Fibroblast of gingiva (primary cell): ENCODE data around the gene SLC9A7.

Experiments used
- DNase-seq: peaks from one replicate; pipeline ENCODE4 v3.0.0-alpha.2; 2011; ENCODE audit warnings: low read depth

SLC9A7 gene

DNA sequence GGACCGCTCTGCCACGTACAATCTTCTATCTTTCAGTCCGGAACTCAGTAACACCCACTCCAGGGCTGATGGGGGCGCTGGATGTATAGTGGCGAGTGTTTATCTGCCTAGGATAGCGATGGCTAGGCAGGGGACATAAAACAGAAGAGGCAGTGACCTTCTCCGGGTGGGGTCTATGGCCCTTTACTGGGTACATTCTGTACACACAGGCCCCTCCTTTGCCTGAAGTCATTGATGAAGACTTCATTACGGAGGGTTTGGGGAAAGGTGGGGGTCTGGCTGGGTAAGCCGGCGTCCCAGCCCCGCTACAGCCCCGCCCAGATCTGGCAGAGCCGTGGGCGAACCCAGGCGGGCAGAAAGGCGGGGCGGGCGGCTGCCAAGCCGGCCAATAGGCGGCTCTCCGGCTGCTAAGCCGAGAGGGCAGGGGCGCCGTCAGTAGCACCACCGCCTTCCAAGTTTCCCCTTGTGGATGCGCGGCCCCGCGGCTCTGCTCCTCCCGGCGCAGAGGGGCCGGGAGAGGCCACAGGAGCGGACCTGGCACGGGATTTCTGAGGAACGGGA lies 185.5 kb downstream of the SLC9A7 start, which contains the start of gene CHST7:
TSS of gene CHST7 (plus strand) at position 435 of the 561 bp plus-strand sequence. CDS start 167 bp downstream, outside the sequence.
- peak; percentile 77 for DNase-seq

DNA sequence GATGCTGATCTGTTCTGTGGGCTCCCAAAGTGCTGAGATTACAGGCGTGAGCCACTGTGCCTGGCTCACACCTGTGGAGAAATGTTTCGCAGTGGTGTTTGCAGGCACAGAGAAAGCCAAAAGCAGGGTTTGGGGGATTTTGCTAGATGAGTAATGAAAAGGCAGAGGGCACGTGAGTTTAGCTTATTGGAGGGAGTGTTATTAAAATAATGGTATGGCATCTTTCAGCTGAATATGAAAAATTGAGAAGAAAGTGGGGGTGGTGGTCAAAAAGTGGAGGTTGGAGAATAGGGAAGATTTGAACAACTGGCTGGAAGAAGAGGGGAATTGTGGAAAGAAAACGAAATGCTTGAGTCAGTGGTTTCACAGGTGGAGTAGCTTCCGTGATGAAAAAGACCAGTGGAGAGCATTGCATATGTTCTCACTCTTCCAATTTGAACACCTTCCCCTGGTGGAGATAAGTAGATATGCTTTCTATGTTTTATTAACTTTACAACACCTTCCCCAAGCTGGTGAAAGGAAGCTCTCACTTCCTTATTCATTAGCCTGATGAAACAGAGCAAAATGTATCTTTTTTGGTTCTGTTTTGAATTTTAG lies 186.5 kb downstream of the SLC9A7 start:
- DNase-seq = no peak

DNA sequence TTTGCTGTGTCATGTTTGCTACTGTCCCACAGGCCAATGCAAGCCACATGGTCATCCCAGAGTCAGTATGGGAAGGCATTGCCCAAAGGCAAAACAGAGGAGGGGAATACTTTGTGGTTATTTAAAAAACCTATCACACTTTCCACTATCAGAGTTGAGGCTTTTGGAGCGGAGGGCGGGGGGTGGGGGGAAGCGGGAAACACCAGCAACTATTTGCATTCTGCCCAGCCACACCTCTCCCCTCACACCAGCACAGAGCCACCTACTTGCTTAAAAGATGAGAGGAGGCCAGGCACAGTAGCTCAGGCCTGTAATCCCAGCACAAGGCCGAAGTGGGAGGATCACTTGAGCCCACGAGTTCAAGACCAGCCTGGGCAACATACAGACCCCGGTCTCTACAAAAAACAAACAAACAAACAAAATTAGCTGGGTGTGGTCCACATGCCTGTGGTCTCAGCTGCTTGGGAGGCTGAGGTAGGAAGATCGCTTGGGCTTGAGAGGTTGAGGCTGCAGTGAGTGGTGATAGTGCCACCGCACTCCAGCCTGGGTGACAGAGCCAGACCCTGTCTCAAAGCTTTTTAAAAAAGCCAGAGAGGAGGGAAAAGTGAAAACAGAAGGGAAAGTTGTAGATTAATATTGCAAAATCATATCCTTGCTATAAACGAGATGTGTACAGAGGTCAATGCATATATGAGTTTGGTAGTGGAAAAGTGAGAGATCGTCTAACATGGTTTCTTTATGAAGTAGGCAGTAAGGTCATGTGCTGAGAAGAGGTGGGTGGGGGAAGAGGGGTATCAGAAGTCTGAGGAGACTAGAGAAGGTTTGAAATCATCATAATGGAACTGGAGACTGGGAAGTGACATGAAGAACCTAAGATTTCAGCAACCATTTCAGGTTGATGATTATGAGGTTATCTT lies 187.2 kb downstream of the SLC9A7 start:
- no peak for DNase-seq

DNA sequence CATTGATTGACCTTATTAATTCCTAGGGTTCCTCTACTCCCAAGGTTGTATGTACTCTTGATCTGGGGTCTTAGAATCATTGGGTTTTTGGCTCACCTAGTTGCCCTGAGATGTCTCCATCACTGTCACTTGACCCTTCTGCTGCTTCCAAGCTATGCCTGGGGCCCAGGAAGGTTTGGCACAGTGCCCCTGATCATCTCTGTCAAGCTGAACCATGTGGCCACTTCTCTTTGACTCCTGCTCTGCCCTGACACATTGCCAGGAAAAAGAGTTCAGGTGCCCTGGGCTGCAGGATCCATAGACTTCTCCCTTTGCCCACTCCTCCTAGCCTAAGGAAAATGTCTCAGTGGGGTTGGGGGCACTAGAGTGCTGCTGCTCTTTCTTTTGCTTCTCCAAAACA lies 189.3 kb downstream of the SLC9A7 start:
- DNase-seq = no peak

DNA sequence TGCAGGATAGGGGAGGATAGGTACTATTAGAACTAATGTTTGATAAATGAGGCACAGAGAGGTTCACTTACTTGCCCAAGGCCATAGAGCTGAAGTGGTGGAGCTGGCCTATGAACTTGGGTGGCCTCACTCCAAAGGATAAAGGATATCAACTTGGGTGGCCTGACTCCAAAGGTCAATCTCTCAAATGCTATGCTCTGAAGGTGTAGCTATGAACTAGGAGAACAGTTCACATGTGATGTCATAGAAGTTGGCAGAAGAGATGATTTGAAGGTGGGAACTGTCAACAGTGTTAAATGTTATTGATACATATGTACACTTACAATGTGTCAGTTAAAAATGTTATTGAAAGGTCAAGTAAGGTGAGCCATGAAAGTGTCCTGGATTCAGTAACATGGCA lies 191.5 kb downstream of the SLC9A7 start:
- no peak for DNase-seq

DNA sequence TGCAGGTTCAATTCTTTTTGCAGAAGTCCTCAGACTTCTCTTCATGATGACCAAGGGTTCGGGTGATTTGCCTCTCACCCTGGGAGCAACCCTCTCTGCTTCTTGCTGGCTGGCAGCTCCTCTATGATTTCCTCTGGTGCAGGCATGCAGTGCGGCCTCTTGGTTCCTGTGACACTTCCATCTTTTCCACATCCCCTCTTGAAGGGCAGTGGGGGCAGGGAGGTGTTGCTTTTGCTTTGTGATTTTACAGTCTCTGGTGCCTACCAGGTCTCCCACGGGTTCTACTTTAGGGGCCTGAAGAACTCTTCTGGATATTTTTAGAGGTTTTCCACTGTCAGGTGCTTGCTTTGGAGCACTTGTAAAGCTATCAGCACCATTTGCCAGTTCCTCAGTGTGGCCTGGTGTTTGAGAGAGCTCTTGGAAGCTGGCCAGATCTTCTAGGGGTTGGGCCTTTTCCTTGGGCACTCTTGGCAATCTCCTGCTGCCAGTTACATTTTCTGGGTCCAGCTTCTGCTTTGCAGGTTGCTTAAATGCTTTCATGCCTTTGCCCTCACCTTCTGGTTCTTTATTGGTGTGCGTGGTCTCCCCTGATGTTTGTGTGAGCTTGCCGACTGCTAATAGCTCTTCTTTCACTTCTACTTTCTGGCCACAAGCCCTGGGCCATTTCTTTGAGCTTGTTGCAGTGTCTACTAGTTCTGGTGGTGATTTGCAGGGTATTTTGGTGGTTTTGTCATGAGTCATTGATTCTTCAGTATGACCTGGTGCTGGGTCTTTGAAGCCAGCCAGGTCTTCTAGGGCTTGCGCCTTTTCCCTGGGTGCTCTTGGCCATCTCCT lies 196.9 kb downstream of the SLC9A7 start:
- DNase-seq = no peak

DNA sequence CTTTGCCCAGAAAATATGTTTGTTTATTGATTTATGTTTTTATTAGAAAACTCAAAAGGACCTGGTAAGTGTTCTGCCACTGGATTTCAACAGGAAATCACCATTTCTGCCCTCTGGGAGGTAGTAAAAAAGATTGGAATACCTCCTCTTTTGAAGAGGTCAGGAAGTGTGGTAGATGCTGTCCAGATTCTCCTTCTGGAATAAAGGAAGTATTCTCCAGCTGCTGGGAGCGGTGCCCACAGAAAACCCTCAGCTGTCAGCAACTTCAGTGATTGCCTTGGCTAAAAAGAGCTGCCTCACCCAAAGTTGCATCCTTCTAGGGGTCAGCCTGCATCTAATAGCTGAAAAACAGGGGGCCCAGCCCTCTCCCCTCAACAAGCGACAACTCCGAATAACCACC lies 199.9 kb downstream of the SLC9A7 start:
- DNase-seq = no peak

DNA sequence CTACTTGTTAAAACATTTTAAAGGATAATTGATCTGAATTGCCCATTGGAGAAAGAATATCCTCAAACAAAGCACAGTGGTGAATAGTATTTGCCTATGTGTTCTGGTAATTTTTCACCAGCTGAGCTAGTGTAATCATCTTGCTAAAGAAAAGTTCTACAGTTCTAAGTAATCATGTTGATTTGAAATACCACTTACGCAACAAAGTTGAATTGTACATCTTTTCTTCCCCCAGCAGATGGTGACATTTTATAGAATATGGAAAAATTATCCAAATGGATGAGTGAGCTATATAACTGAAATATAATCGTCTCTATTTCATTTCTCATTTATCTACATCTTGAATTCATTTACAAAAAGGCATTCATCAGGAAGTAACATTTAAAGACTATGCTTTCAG lies 204.0 kb downstream of the SLC9A7 start:
- peak; percentile 64 for DNase-seq

DNA sequence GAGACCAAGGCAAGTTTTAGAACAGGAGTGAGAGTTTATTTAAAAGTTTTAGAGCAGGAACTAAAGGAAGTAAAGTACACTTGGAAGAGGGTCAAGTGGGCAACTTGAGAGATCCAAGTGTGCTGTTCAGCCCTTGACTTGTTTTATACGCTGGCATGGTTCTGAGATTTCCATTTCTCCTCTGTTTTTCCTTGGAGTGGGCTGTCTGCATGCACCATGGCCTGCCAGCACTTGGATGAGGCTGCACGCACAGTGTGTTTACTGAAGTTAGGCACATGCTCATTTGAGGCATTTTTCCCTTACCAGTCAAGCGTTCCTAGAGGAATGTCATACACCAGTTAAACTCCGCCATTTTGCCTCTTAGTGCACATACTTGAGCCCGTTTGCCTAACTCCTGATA lies 205.0 kb downstream of the SLC9A7 start:
- no peak for DNase-seq

DNA sequence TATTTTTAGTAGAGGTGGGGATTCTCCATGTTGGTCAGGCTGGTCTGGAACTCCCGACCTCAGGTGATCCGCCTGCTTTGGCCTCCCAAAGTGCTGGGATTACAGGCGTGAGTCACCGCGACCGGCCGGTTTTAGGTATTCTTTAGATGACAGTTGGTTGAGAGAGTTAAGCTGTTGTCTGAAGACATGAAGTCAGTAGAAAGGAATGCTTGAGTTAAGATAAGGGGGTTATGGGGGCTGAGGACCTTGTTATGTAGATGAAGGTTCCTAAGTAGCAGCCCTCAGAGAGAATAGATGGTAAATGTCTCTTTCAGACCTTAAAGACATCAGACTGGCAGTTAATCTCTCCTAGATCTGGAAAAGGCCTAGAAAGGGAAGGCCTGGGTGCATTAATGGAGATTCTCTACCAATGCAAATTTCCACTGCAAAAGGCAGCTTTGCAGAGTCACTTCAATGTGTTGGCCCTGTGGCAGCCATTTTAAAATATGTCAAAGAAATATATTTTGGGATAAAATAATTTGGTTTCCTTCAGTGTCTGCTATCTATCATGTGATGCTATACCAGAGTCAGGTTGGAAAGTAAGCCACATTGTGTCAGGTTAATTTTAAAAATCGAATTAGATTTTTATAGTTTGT lies 207.3 kb downstream of the SLC9A7 start:
- DNase-seq = no peak

DNA sequence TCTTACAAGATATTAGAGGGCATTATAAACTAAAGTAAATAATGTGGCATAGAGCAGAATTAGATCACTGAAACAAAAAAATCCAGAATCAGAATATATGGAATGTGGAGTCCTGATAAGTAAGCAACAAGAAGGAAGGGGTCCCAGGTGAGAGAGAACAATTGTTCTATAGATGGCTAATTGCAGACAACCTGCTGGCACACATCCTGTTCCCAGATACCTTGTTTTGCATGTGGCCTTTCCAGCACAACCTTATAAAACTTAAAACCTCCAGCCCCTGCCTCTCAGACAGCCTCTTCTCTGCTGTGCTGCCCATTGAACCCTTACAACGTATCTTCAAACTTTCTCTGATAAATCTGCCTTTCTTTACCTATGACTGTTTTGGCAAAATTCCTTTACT lies 209.0 kb downstream of the SLC9A7 start:
- no peak for DNase-seq
